SJSA1 (cell line): ENCODE data around the gene HAUS3. TPM values are rescaled to one million over a fixed set of nuclear protein-coding genes. Genes with fewer than 3 reads are reported as not detected.

Experiments
- DNase-seq, 2 experiments: peaks; one replicate each; pipeline ENCODE4 v3.0.0-alpha.2; 2015 to 2020; ENCODE audit warnings: low spot score in 2 of 2, low read depth in 1 of 2
- H3K27ac ChIP-seq: fragments of 250-450 bp; sonication (Bioruptor Pico); 2 replicates; pipeline ENCODE4 v1.5.1; 2020; ENCODE audit warnings: mild to moderate bottlenecking, moderate library complexity
- H3K27me3 ChIP-seq: fragments of 250-450 bp; sonication (Bioruptor Pico); replicated peaks from 2 replicates; pipeline ENCODE4 v1.5.1; 2020; ENCODE audit warnings: mild to moderate bottlenecking, moderate library complexity
- H3K36me3 ChIP-seq: fragments of 250-450 bp; sonication (Bioruptor Pico); 2 replicates; pipeline ENCODE4 v1.5.1; 2020; ENCODE audit warnings: mild to moderate bottlenecking
- H3K4me1 ChIP-seq: fragments of 250-450 bp; sonication (Bioruptor Pico); replicated peaks from 2 replicates; pipeline ENCODE4 v1.6.1; 2021; ENCODE audit warnings: mild to moderate bottlenecking
- H3K4me3 ChIP-seq: fragments of 250-450 bp; sonication (Bioruptor Pico); 2 replicates; pipeline ENCODE4 v1.5.1; 2020; ENCODE audit warnings: mild to moderate bottlenecking
- H3K9me3 ChIP-seq: fragments of 250-450 bp; sonication (Bioruptor Pico); replicated peaks from 2 replicates; pipeline ENCODE4 v1.5.1; 2020; ENCODE audit warnings: mild to moderate bottlenecking
- total RNA-seq: library from RNA; depleted of rRNA; stranded (reverse); fragments of >200 nt; shearing (Covaris generic); gene quantifications from 2 replicates; pipeline ENCODE4 v1.2.3, GENCODE V29; 2014

The HAUS3 gene
- total RNA-seq, 1 experiment from 2014 or later = 10.0 TPM

DNA sequence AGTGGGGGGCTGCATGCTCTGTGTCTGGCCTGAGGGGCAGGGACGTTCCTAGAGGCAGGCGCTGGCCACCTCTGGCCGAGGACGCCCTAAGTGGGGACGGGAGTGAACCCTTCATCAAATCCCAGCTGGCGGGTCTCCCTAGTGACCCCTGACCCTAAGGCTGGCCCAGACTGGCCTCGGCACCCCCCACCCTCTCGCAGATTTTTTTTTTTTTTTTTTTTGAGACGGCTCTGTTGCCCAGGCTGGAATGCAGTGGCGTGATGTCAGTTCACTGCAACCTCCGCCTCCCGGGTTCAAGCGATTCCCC is 21.0 kb upstream of the HAUS3 start:
- Histone ChIP-seq H3K27me3 (no peaks in the 10 kb centered on the region), H3K27ac (peak overlapping the region; percentile 59; the same call in 1 of the 2 replicates), H3K4me3 (peak overlapping the region; percentile 47), H3K9me3 (no peaks in the 10 kb centered on the region), H3K36me3 (no peaks in the 10 kb centered on the region), H3K4me1 (no peaks in the 10 kb centered on the region; the same call in 1 of the 2 replicates)
- no peak for DNase-seq

DNA sequence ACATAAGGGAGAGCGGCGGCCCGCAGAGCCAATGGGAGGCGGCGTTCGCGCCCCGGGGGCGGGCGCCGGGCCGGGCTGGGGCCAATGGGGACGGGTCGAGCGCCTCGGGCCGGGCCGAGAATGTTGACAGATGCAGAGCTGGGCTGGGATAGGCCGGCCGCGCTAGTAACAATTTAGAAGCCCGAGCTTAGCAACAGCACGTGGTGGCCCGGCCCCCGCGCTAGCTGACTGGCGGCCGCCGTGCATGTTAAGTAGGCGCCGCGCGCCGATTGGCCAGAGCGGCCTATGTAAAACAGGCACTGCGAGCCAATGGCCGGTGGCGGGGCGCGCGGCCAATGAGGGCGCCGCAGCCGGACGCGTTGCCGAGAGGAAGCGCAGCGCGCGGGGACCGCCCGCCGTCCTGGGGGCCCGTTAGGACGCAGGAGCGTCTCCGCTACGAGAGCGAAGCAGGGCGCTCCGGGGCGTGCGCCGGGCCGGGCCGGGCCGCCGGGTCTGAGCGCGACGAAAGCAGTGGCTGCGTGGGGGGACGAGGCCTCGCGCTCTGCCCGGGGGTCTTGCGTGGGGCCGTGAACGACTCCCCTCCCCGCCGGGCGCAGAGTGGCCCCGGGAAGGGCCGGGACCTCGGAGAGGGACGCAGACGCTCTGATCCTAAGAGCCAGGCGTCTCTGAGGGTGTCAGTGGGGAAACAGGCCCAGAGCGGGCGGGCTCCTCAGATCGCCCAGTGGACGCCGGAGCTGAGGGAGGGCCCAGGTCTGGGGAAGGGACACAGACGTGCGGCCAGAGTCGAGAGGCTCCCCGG is 20.4 kb upstream of the HAUS3 start:
- Histone ChIP-seq H3K27me3 (no peaks in the 10 kb centered on the region), H3K27ac (peak overlapping the region; percentile 59), H3K4me1 (no peaks in the 10 kb centered on the region; the same call in 1 of the 2 replicates), H3K36me3 (no peaks in the 10 kb centered on the region), H3K9me3 (no peaks in the 10 kb centered on the region), H3K4me3 (peak overlapping the region; percentile 47)
- DNase-seq = peak; percentile 93 to 95

DNA sequence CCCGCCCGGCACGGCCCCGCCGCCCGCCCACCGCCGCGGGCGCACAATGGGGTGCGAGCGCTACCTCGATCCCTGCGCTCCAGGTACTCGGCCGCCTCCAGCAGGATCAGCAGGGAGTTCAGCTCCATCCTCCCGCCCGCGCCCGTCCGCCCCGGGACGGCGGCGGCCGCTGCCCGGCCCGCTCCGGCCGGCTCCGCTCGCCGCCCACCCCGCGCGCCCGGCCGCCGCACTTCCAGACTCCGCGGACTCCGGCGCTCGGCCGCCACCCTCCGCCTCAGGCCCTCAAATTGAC is 19.9 kb upstream of the HAUS3 start, which contains the start of gene MXD4:
Gene MXD4, minus strand, starts transcription at position 257 of the 292 bp plus-strand sequence. Its CDS starts 129 bp downstream, at position 128.
- H3K4me1 ChIP-seq = no peaks in the 10 kb centered on the region; the same call in 1 of the 2 replicates
- DNase-seq = no peak

DNA sequence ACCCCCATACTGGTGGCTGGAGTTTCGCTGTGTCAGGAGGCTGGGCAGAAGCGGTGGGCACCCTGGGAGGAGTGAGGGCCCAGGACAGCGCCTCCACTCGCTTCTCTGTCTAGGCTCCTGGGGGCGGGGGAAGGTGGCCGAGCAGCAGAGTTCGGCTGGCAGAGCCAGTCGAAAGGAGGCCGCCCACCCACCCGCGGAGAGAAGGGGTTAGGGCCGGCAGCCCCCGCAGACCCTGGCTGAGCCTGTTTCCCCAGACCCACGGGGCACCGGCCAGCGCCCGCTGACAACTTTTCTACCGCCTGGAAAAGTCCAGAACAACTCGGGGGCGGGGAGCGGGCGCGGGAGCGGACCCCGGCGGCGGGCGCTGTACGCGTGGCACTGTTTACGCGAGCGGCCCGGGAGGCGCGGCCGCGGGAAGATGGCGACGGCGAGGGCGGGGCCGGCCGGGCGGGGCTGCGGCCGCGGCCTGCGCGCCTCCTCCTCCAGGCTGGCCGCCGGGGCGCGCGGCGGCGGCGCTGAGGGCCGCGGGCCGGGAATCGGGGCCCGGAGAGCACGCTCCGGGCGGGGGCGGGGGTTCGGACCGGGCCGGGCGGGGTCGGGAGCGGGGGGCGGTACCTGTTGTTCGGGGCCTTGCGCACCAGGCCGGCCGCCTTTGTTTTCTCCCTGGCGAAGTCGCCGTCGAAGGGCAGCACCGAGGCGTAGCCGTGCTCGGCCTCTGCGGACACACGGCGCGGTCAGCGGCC is 19.4 kb upstream of the HAUS3 start:
- no peaks in the 10 kb centered on the region for H3K9me3 ChIP-seq
- H3K36me3 ChIP-seq = no peaks in the 10 kb centered on the region
- no peaks in the 10 kb centered on the region for H3K27me3 ChIP-seq
- H3K27ac ChIP-seq = 0 out of 2 replicates have a peak overlapping the region, but pooled peaks have one; percentile 24
- H3K4me3 ChIP-seq = peak overlapping the region; percentile 47
- H3K4me1 ChIP-seq = no peaks in the 10 kb centered on the region; the same call in 1 of the 2 replicates
- DNase-seq = peak in 1 of 2 experiments; percentile 2

More for the DNA sequence above, 19.9 kb upstream of the HAUS3 start, which contains the start of gene MXD4:
- peak within 1 kb of the TSS; percentile 59 for H3K27ac ChIP-seq
- peak within 1 kb of the TSS; percentile 47 for H3K4me3 ChIP-seq
- no peaks in the 10 kb centered on the region for H3K27me3 ChIP-seq
- H3K9me3 ChIP-seq = no peaks in the 10 kb centered on the region
- no peaks in the 10 kb centered on the region for H3K36me3 ChIP-seq

DNA sequence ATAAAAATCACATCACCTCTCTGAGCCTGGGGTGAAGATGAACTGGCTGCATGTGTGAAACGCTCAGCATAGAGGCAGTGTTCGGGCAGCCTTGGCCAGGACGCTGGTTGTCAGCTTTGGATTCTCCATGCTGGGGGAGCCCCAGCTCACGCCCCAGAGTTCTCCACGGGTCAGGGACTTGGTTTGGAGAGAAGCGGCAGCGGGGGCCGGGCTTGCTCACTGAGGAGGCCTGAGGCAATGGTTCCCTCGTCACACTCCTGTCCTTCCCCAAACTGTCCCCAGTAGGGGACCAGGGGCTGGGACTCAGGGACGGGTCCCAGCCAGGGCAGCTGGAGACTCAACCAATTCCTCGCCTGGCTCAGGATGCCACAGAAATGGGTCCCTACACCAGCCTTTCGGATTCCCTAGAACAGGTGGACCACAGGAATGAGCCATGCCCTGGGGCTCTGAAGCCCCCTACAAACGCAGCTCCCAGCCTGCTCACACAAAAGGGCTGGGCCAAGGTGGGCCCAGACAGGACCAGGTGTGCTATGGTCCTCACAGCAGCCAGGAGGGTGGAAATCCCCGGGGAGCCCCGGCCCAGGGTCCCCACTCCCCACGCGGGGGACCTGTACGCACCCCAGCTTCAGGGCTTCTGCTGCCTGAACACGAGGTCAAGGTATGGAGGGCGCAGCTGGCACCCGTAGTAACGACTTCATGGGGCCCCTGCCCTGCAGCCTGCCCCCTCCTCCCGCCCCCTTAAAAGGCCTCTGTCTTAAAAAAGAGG is 18.6 kb upstream of the HAUS3 start:
- no peak for DNase-seq
- no peaks in the 10 kb centered on the region for H3K36me3 ChIP-seq
- H3K9me3 ChIP-seq = no peaks in the 10 kb centered on the region
- H3K27ac ChIP-seq = no peak overlapping the region
- H3K4me1 ChIP-seq = no peaks in the 10 kb centered on the region; the same call in 1 of the 2 replicates
- H3K4me3 ChIP-seq = peak overlapping the region; percentile 47
- no peaks in the 10 kb centered on the region for H3K27me3 ChIP-seq

DNA sequence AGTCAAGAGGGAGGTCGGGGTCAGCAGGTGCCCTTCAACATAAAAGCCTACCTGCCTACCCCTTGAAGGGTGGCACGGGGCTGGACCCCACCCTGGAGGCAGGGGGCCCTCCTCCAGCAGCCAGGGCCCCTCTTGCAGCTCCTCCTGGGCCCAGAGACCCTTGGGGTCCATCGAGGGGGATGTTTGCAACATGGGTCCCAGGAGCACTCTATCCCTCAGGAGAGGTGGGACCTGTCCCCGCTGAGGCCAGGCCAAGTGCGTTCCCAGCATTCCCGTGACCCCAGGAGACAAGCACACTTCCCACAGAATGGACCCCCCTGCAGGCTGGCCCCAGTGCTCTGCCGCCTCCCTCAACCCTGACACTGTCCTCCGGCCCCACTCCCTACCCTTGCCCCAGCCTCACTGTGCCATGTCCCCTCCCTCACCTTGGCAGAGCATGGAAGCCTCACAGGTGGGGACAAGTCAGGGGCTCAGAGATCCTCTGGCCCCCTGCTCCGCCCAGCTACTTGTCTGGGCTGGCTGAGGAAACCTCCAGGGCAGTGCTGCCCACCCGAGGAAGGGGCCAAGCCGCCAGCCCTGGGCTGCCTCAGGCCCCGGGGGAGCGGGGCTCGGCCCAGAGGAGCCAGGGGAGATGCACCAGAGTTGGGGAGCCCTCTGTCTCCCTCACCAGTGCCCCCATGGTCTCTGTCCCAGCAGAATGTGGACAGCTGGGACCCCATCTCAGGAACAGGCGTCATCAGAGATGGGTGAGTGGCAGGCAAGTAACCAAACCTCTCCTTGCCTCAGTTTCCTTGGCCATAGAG is 17.8 kb upstream of the HAUS3 start:
- Histone ChIP-seq H3K4me3 (no peak overlapping the region), H3K9me3 (no peaks in the 10 kb centered on the region), H3K36me3 (no peaks in the 10 kb centered on the region), H3K4me1 (no peaks in the 10 kb centered on the region; the same call in 1 of the 2 replicates), H3K27ac (no peak overlapping the region), H3K27me3 (no peaks in the 10 kb centered on the region)
- no peak for DNase-seq

DNA sequence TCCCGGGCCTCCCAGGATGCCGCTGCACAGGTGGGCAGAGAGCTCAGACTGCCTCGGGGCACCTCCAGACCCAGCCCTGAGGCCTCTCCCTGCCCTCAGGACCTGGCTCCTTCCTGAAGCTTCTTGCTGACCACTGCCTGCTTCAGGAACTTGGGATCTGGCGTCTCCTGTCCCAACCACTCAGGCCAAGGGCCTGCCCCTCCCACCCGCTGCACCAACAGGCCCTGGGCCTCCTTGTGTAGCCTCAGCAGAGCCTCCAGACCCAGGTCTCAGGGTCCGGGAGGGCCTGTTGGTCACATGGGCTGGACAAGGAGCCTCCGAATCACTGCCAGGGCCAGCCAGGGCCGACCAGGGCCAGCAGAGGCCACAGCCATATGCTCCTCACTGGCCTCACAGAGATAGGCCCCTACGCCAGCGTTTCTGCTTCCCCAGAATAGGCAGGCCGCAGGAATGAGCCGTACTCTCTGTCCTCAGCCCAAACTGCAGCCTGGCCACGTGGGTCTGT is 17.2 kb upstream of the HAUS3 start:
- Histone ChIP-seq H3K4me3 (no peak overlapping the region), H3K36me3 (no peaks in the 10 kb centered on the region), H3K27ac (no peak overlapping the region), H3K9me3 (no peaks in the 10 kb centered on the region), H3K4me1 (no peaks in the 10 kb centered on the region; the same call in 1 of the 2 replicates), H3K27me3 (no peaks in the 10 kb centered on the region)
- no peak for DNase-seq

DNA sequence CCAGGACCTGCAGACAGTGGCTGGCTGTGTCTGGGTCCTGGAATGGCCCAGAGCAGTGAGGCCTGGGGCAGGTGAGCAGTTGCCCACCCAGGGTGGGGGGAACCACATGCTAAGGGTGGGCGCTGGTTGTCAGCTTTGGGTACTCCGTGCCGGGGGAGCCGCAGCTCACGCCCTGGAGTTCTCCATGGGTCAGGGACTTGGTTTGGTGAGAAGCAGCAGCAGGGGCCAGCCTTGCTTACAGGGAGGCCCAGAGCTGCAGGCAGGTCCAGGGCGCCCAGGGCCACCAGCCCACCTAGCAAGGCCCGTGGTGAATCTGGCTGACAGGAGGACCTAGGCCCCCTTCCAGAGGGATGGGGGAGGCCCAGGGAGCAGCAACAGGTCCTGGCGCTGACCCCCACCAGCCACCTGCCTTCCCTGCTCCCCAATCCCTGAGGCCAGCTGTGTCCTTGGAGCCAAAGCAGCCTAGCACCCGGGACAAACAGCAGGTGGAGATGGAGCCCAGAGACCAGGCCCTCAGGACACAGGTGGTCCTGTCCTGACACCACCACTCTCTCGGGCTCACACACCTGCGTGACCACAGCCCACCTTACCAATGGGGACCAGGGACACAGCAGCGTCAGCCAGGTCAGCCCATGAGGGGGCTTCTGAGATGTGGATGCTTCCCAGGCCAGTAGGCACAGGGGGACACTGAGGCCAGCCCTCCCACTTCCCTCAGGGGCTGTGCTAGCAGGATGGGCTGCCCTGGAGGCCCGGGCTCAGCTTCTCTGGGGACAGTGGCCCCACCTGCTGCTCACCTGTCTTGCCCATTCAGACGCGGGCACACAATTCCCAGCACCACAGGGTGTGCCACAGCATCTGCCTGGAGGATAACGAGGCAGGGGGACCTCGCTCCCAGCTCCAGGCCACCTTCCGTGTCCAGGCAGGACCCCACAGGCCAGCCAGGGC is 16.4 kb upstream of the HAUS3 start:
- H3K27me3 ChIP-seq = no peaks in the 10 kb centered on the region
- no peak overlapping the region for H3K27ac ChIP-seq
- no peaks in the 10 kb centered on the region; the same call in 1 of the 2 replicates for H3K4me1 ChIP-seq
- no peak overlapping the region for H3K4me3 ChIP-seq
- peak in 1 of 2 experiments; percentile 25 for DNase-seq
- no peaks in the 10 kb centered on the region for H3K9me3 ChIP-seq
- H3K36me3 ChIP-seq = no peaks in the 10 kb centered on the region

DNA sequence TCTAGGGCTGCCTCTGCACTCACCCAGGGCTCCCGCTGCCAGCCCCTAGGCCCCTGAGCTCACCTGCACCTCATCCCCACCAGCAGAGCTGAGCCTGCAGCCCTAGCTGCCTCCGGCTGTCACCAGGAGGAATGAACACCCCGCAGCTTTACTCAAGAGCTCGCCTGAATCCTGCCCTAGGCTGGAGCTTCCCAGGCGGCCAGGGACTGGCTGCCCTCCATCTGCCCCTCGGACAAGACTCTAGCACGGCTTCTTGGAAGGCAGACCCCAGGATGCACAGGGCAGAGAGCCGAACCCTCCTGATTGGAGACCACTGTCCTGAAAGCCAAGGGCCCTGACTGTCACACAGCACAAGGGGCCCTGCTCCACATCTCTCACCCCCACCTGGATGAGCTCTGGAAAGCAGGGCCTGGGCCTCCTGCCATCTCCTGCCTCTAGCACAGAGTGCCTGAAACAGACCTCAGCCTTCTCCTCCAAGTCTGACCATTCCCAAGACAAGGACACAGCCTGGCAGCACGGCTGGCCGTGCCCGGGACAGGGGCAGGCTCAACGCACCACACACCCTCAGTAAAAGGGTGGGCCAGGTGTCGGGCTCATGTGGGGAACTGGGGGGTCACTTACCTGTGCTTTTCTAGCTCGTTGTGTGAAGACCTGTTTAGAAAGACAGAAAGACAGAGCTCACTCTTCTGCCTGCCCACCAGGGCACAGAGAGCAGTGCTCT is 15.6 kb upstream of the HAUS3 start:
- Histone ChIP-seq H3K36me3 (no peaks in the 10 kb centered on the region), H3K27me3 (no peaks in the 10 kb centered on the region), H3K4me3 (no peak overlapping the region), H3K27ac (no peak overlapping the region), H3K9me3 (no peaks in the 10 kb centered on the region), H3K4me1 (no peaks in the 10 kb centered on the region; the same call in 1 of the 2 replicates)
- peak in 1 of 2 experiments; percentile 18 for DNase-seq

DNA sequence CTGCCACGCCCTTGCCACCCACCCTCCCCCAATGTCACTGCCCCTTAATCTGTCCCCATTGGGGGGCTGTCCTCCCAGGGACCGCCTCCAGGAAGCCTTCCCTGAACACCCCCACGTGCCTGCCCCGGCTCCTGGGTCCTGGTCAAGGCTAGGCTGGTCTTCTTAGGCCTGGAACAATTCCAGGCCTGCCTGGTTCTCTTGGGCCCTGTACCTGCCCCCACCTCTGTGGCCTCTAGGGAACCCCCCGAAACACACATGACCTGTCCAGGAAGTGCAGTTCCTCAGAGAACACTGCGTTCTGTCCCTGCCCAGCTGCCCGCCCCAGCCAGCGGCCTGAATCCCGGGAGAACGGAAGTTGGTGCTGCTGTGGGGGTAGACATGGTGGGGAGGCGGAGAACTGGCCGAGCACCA is 14.9 kb upstream of the HAUS3 start:
- H3K27ac ChIP-seq = no peak overlapping the region
- DNase-seq = peak in 1 of 2 experiments; percentile 14
- no peaks in the 10 kb centered on the region for H3K36me3 ChIP-seq
- no peaks in the 10 kb centered on the region for H3K4me1 ChIP-seq
- no peak overlapping the region for H3K4me3 ChIP-seq
- H3K9me3 ChIP-seq = no peaks in the 10 kb centered on the region
- no peaks in the 10 kb centered on the region for H3K27me3 ChIP-seq

DNA sequence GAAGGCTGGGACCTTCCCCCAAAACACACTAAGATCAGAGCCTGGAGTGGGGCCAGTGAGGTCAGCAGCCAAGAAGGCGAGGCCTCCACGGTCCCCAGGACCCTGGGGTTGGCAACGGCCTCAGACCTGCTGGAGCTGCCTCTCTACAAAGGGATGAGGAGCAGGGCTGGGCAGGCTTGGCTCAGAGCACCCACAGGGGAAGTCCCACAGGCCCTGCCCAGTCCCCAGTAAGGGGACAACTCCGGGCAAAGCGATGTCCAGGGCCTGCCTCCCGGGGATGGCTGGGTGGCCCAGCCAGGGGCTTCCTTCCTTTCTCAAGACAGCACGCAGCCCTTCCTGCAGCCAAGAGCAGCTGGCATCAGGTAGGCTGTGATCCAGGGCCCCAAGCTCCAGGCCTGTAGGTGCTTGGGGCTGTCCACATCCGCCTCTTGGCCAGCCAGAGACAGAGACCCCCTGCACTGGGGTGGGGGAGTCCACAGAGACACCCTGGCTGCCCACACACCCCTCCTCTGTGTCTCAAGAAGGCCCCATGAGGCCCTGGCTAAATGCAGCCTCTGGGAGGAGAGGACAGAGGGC is 14.3 kb upstream of the HAUS3 start:
- peak in 1 of 2 experiments; percentile 26 for DNase-seq
- Histone ChIP-seq H3K4me1 (no peaks in the 10 kb centered on the region), H3K4me3 (no peak overlapping the region), H3K9me3 (no peaks in the 10 kb centered on the region), H3K27me3 (no peaks in the 10 kb centered on the region), H3K27ac (no peak overlapping the region), H3K36me3 (no peaks in the 10 kb centered on the region)
